Measurements from ENCODE around the gene CNTN4. TPM values are rescaled to one million over a fixed set of nuclear protein-coding genes. Genes with fewer than 3 reads are reported as not detected.

CNTN4 gene
- total RNA-seq, 2 experiments from 2014 or later: not detected

DNA sequence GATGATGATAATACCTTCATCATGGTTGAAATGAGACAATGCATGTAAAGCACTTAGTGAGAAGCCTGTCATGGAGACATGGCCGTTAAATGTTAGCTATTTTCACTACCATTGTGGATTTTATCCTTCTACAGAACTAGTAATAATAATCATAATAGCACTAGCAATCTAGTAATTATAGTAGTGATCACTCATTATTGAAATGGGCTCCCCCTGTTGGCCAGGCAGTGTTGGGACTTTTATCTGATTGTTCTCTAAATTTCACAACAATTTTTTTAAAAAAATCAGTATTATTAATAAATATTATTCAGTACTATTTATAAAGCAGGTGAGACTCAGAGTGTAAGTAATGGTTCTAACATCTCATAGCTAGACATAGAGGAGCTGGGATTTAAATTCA lies 615.3 kb downstream of the CNTN4 start:
- Mint-ChIP-seq H3K4me1 (no peaks in the 10 kb centered on the region), H3K27ac (no peak overlapping the region), H3K27me3 (no peaks in the 10 kb centered on the region), H3K9me3 (no peaks in the 10 kb centered on the region), H3K4me3 (no peak overlapping the region), H3K36me3 (no peaks in the 10 kb centered on the region)
- no peak for DNase-seq

DNA sequence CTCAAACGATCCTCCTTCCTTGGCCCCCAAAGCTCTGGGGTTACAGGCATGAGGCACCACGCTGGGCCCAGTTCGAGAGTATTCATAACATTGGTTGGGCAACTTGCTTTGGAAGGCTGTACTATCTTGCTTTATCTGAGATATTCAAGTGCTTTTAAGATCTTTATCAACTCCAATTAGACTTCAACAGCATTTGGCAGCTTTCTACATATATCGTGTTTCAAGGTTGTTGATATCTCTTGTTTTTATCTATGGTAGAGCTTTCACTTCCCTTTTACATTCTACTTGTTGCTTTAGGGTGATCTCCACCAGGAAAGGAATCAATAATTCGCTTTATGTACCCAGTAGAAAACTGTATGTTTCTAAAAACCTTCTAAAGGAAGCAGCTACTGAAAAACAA lies 616.2 kb downstream of the CNTN4 start:
- Mint-ChIP-seq H3K27ac (no peak overlapping the region), H3K9me3 (no peaks in the 10 kb centered on the region), H3K4me1 (no peaks in the 10 kb centered on the region), H3K36me3 (no peaks in the 10 kb centered on the region), H3K27me3 (no peaks in the 10 kb centered on the region), H3K4me3 (no peak overlapping the region)
- DNase-seq: no peak

DNA sequence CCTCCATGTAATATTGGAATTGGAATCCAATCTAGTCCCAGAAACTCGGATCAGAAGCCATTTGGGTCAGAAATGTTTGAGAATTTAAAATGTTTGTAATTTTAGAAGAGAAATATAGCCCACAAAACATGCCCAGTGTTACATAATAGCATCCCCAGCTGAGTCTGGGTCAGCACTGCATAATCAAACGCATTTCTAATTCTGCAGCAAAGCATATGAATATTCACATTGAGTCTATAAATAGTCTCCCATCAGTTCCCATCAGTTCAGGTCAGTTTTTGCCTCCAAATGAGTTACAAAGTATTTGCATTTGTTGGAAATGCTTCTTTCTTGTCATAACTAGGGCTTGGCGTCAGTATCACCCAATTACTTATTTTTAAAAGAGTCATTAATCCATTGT lies 628.4 kb downstream of the CNTN4 start:
- no peak for DNase-seq
- Mint-ChIP-seq H3K27ac (no peak overlapping the region), H3K4me1 (no peaks in the 10 kb centered on the region), H3K27me3 (peaks cover 2% of the 10 kb centered on the region), H3K36me3 (no peaks in the 10 kb centered on the region), H3K4me3 (no peak overlapping the region), H3K9me3 (no peaks in the 10 kb centered on the region)

DNA sequence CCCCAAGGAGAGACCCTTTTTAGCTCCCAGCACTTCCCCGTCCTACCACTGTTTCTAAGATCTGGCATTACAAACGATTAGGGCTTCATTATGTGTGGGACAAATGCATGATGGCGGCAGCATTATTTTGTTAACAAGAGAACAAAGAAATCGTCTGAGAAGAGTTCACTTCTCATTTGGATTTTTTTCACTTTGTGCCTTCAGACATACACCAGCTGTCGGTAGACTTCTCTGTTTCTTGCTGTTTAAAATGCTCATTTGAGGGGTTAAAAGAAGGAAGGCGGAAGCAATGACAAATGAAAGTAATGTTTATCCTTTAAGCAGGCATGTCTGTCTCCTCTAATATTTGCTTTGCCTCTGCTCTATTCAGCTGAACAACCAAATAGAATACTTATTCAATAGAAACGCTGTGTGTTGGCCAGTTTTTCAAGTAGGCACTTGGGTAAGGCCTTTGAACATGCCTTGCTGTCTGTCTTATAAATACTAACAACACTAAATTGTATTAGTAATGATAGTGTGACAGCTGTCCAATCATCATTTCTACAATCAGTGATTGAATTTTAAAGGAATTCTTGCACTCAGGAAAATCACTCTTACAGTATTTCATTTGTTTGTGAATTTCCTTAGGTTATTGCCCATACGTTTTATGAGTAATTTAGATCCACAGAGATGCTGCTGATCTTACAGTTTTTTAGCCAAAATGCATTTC lies 629.1 kb downstream of the CNTN4 start:
- no peak overlapping the region for H3K27ac Mint-ChIP-seq
- no peaks in the 10 kb centered on the region for H3K4me1 Mint-ChIP-seq
- DNase-seq: no peak
- no peaks in the 10 kb centered on the region for H3K9me3 Mint-ChIP-seq
- no peaks in the 10 kb centered on the region for H3K27me3 Mint-ChIP-seq
- no peak overlapping the region for H3K4me3 Mint-ChIP-seq
- H3K36me3 Mint-ChIP-seq: no peaks in the 10 kb centered on the region

DNA sequence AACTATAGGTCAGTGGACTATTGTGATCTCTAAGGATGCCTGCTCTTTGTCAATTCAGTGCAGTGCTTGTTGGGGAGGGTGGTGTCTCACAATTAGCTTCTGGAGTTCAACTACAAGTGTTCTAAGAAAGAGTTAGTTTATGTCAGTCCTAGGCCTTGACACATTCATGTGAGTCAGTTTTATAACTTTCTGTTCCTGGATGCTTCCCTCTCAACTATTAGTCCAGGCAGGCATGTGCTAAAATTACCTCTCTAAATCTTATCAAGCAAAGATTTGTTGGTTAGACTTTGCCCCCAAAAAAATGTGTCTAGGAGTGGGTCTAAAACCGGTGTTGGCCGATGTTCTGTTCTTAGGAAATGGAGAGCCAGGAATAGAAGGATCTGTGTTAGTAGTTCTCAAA lies 633.2 kb downstream of the CNTN4 start:
- Mint-ChIP-seq H3K27me3 (peaks cover 2% of the 10 kb centered on the region), H3K9me3 (no peaks in the 10 kb centered on the region), H3K36me3 (no peaks in the 10 kb centered on the region), H3K27ac (no peak overlapping the region), H3K4me1 (no peaks in the 10 kb centered on the region), H3K4me3 (no peak overlapping the region)
- DNase-seq: no peak

DNA sequence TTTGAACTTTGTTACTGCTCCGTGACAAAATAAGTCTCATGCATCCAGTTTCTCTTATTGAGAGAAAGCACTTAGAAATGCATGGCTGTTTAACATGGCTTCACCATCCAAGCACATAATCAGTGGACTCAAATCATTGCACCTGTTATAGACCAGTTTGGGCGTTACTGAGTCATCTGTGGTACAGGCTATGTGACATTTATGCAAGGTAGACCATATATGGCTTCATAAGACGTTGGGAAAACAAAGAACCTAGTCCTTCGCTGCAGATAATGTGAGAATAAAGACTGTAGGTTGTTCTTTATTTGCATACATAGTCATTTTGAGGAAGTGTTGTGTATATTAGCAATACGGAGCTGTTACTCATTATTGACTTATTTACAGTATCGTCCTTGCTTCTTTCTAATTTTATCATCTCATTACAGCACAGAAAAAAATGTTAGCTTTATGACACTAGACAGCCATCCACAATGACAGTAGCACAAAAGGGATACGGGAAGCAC lies 636.8 kb downstream of the CNTN4 start:
- H3K36me3 Mint-ChIP-seq: no peaks in the 10 kb centered on the region
- no peaks in the 10 kb centered on the region for H3K4me1 Mint-ChIP-seq
- peaks cover 10% of the 10 kb centered on the region for H3K27me3 Mint-ChIP-seq
- no peaks in the 10 kb centered on the region for H3K9me3 Mint-ChIP-seq
- no peak for DNase-seq
- no peak overlapping the region for H3K27ac Mint-ChIP-seq
- H3K4me3 Mint-ChIP-seq: no peak overlapping the region

DNA sequence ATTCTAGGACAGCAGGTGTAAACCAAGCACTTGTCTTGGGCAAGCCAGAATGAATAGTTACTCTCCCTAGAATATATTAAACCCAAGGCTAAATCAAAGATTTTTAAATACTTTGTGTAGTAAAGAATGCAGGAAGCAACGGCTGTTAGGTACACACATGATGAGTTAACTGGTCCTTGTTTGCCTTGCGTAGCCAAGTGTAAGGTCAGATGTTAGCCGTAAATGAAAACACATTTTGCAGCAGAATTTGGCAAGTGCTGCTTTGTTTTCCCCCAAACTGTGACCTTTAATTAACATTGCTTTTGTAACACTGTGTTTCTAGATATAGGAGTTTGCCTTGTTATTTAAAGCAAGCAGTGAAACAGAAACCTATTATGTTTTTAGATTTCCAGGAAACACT lies 642.9 kb downstream of the CNTN4 start:
- Mint-ChIP-seq H3K27me3 (peaks cover 24% of the 10 kb centered on the region), H3K4me1 (no peaks in the 10 kb centered on the region), H3K36me3 (no peaks in the 10 kb centered on the region), H3K9me3 (no peaks in the 10 kb centered on the region), H3K27ac (no peak overlapping the region), H3K4me3 (no peak overlapping the region)
- DNase-seq: no peak

DNA sequence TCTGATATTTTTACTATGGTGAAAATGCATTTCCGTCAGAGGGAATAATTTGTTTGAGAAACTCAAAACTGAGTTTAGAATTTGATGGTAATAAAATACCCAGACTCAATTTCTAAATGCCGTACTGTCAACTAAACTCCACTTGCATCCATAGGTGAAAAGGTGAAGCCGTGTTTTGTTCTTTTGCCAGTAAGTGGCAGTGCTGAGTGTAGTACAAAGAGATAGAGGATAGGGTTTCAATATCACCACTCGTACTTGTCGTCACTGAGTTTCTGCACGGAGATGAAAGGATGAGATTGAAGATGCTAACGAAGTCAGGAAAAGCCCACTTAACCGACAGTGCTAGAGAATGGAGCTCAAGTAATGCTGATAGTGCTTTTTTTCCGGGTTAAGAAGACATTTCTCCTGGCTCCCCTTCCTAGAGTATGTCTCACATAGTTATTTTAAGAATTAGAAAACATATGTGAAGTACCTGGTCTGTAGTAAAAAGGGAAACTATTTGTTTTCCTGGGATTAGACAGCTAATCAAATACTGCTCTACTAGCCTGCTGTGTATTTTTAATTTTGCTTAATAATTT lies 666.4 kb downstream of the CNTN4 start:
- DNase-seq: no peak
- Mint-ChIP-seq H3K4me1 (no peaks in the 10 kb centered on the region), H3K27me3 (peaks cover 15% of the 10 kb centered on the region), H3K27ac (no peak overlapping the region), H3K36me3 (no peaks in the 10 kb centered on the region), H3K4me3 (no peak overlapping the region), H3K9me3 (no peaks in the 10 kb centered on the region)

DNA sequence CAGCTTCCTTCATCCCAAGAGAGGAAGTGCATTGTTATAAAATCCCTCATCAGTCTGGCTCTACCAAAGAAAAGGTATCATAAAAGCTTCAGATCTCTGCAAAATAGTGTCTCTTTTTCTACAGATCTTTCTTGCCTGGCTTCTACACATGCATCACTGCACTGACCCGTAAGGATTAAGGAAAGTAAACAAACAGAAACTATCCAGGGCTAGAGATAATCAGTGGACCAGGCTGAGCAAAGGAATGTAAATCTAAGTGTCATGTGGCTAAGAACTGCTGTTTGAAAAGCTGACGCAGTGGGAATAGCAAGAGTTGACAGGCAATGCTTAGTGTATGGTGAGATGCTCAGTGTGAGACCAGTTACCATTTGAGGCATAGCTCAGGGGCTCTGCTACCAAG lies 671.8 kb downstream of the CNTN4 start:
- Mint-ChIP-seq H3K27me3 (peaks cover 6% of the 10 kb centered on the region), H3K4me1 (no peaks in the 10 kb centered on the region), H3K4me3 (no peak overlapping the region), H3K9me3 (no peaks in the 10 kb centered on the region), H3K36me3 (no peaks in the 10 kb centered on the region), H3K27ac (no peak overlapping the region)
- DNase-seq: no peak

DNA sequence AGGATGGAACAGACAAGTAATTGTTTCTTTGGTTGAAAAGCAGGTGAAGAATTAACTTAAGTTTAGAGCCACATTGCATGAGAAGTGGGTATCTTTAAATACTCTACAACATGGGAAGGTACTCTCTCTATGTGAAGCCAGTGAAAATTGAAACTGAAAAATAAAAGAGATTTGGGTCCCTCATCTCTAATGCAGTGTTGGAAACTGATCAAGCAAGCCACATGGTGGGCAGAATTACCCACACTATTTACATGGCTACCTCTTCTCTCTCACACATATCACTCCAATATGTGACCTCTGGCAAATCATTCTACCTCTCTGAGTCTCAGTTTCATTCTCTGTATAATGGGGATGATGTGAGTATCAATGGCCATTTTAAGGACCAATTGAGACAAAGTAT lies 672.5 kb downstream of the CNTN4 start:
- H3K4me3 Mint-ChIP-seq: no peak overlapping the region
- no peak for DNase-seq
- no peak overlapping the region for H3K27ac Mint-ChIP-seq
- H3K27me3 Mint-ChIP-seq: peaks cover 4% of the 10 kb centered on the region
- H3K9me3 Mint-ChIP-seq: no peaks in the 10 kb centered on the region
- no peaks in the 10 kb centered on the region for H3K4me1 Mint-ChIP-seq
- no peaks in the 10 kb centered on the region for H3K36me3 Mint-ChIP-seq

DNA sequence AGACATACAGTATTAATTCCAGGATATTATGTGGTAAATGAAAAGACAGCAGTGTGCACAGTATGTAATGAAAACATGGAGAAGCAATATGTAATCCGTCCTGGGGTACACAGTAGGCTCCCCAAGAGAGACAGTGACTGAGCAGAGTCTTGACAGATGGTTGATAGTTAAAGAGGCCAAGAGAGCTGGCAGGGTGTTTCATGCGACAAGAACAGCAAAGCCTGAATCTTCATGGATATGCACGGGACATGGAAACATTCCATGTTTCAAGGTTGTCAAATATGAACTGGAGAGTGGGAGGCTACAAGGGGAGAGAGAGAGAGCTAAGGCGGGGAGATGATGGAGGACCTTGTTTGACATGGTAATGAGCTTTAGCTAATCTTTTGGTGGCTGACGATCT lies 673.1 kb downstream of the CNTN4 start:
- no peak overlapping the region for H3K4me3 Mint-ChIP-seq
- no peak overlapping the region for H3K27ac Mint-ChIP-seq
- H3K4me1 Mint-ChIP-seq: no peaks in the 10 kb centered on the region
- no peak for DNase-seq
- H3K9me3 Mint-ChIP-seq: no peaks in the 10 kb centered on the region
- no peaks in the 10 kb centered on the region for H3K27me3 Mint-ChIP-seq
- no peaks in the 10 kb centered on the region for H3K36me3 Mint-ChIP-seq

DNA sequence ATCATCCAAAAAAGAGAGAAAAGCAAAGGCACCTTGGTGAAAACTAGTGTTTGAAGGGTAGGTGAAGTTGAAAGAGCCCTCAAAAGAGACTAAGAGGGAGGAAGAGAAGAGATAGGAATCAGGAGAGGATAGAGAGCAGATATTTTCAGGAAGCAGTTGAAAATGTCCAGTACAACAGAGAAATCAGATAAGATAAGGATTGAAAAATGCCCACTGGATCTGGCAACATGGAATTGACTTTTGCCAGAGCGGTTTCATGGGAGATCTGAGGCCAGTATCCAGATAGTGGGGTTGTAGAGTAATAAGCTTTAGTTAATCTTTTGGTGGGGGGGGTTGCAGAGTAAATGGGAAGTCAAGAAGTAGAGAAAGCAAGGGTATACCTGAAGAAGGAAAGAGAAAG lies 674.1 kb downstream of the CNTN4 start:
- Mint-ChIP-seq H3K9me3 (no peaks in the 10 kb centered on the region), H3K4me1 (no peaks in the 10 kb centered on the region), H3K27ac (no peak overlapping the region), H3K27me3 (peaks cover 3% of the 10 kb centered on the region), H3K36me3 (no peaks in the 10 kb centered on the region), H3K4me3 (no peak overlapping the region)
- no peak for DNase-seq

DNA sequence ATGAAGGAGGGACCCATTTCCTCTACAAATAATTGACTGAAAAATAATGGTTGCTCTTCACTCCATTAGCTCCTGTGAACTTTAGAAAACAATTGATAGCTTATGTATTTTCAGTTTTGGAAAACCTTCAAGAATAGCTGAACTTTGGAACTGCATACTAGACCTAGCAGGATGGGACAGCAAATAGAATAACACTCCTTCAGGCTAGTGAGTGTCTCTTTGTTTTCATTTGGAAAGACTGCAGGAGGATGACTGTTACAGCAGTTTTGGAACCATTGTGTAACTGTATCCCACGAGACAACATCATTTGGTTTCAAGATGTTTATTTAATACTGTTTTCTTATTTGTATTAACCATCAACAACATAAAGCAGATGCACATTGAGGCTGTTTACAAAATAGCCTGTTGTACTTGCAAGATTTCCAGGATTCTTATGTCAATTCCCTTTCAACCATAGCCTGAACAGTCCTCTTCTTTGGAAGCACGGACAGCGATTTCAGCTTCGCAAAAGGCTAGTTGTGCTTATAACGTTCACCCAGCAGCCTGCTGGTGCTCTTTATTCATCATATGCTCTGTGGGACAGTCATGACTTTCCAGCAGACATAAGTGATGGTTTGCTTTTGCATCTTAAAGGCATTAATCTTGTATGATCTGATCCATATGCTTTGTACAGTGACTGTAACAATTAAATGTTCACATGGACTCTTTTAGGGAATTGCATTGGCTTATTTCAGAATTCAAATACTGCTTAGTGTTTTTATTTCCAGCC lies 676.0 kb downstream of the CNTN4 start:
- Mint-ChIP-seq H3K27ac (no peak overlapping the region), H3K9me3 (no peaks in the 10 kb centered on the region), H3K4me1 (no peaks in the 10 kb centered on the region), H3K36me3 (no peaks in the 10 kb centered on the region), H3K4me3 (no peak overlapping the region), H3K27me3 (peaks cover 3% of the 10 kb centered on the region)
- DNase-seq: no peak

DNA sequence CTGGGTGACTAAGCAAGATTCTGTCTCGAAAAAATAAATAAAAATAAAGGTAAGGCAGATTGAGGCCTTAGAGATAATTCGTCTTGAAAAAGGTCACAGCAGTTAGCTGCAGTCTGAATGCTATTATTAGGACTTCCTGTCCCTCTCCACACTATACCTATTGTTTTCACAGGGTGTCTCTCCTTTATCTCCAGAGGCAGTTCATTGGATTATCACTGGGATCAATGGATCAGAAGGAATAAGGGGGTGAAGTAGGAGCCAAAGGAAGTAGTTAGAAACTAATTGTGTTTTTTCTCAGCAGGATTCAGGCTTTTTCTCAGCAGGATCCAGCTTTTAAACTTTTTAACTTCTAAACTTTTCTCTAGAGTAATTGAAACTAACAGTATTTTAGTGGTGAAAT lies 684.6 kb downstream of the CNTN4 start:
- no peak overlapping the region for H3K4me3 Mint-ChIP-seq
- H3K9me3 Mint-ChIP-seq: no peaks in the 10 kb centered on the region
- H3K36me3 Mint-ChIP-seq: no peaks in the 10 kb centered on the region
- DNase-seq: no peak
- H3K4me1 Mint-ChIP-seq: no peaks in the 10 kb centered on the region
- H3K27me3 Mint-ChIP-seq: peaks cover 5% of the 10 kb centered on the region
- no peak overlapping the region for H3K27ac Mint-ChIP-seq

DNA sequence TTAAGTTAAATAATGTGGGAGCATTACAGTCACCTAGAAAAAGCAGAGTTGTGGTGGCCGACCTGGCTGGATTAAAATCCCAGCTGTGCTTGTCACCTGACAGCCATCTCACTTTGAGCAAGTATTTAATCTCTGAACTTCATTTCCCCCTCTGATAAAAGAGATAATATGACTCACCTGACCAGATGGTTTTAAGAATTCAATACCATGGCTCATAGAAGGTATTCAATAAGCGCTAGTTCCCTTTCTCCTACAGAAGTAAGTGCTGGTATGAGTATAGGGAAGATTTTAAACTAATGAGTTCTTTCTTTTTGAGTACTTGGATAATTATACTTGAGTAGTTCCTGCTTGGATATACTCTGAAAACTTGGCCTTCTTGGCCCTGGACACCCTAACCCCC lies 686.0 kb downstream of the CNTN4 start:
- Mint-ChIP-seq H3K27ac (no peak overlapping the region), H3K27me3 (peaks cover 5% of the 10 kb centered on the region), H3K9me3 (no peaks in the 10 kb centered on the region), H3K36me3 (no peaks in the 10 kb centered on the region), H3K4me3 (no peak overlapping the region), H3K4me1 (no peaks in the 10 kb centered on the region)
- no peak for DNase-seq
